A673 (cell line): ENCODE results near the gene SH3RF3.

Source experiments
- CTCF ChIP-seq: fragments of 300-800, 200-600 bp; sonication (generic); conservative IDR thresholded peaks from 2 replicates; pipeline ENCODE4 v1.5.1; 2017; ENCODE audit warnings: low read depth, mild to moderate bottlenecking, antibody characterized with exemption, low read length, moderate library complexity, mixed read lengths
- EZH2 ChIP-seq: fragments of 200-600 bp; sonication (generic); IDR thresholded peaks from 2 replicates; pipeline ENCODE4 v1.6.1; 2017; ENCODE audit warnings: borderline replicate concordance, low read depth, mild to moderate bottlenecking, mixed read lengths, antibody characterized with exemption, low read length; ENCODE audit not compliant: poor library complexity, severe bottlenecking

DNA sequence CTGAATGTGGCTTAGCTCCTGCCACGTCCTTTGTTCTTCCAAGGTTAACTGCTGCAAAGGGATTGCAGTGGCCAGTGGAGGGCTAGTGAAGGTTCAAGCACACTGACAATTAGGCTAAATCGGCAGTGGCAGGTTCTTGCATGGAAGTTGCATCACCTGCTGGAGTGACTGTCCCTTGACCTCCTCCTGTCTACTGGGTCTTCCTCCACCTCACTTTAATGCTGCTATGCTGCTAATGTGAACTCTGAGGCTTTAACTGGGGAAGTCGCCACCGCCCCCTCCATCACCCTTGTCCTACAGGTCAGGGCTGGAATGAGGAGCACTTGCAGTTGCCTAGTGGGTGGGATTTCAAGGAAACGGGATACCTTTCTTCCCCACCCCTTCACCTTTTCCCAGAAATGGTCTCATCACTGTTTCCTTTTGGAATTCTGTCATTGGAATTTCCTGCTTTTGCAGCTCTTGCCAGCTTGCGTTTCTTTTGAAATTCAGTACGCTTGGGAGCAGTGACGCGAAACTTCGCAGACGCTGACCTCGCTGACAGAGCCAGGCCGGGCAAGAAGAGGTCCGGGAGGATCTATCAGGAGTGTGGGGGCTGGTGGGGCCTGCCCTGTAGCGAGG, 150.3 kb downstream of the SH3RF3 start:
- TF ChIP-seq CTCF, result no peak
- TF ChIP-seq EZH2, result no peak
